ENCODE data around the gene PPP2R2C.
A peak's percentile ranks its signal among the peaks of the same experiment; 100 is the strongest.

PPP2R2C gene

DNA sequence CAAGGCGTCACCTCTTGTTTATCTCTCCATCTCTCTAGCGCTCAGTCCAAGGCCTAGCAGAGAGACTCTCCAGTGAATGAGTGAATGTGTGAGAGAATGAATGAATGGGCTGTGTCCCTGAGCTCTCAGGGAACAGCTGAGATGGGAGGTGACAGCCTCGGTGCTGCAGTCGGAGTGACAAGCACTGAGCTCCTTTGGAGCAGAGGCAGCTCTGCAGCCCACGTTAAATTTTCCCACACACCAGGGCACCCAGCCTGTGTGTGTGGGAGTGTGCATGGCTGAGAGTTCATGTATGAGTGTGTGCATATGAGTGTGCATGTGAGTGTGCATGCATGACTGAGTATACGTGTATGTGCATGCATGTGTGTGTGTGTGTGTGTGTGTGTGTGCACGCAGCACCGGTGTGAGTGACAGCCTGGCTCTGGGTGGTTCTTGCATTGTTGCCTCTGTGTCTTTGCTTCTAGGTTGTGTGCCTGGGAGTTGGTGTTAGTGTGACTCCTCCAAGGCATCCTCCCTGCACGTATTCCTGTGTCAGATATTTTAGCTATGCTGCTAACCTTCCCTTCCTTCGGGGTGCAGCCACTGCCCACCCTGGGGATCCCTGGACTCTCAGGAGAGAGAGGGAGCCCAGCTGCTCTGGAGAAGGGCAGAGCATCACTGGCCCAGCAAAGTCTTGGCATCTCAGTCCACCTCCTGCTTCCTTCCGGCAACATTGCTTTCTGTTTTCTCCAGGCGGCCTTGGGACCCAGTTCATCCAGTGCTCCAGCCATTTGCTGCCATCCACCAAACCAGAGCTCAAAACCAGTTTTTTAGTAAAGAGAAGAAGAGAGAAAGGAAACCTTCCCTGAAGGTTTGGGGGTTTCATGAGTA, 98.6 kb downstream of the PPP2R2C start:
- no peak overlapping the region for H3K4me3 ChIP-seq (ENCODE audit: low read depth, low read length)
- DNase-seq (ENCODE audit: low read depth): no peak
- TF ChIP-seq CTCF (IDR thresholded peaks at IDR 0.05; ENCODE audit: low read depth, low read length, missing control alignments): no peak

GRCh38 chr4:6372649-6373525, 99.5 kb downstream of the PPP2R2C start:
- H3K4me3 ChIP-seq (ENCODE audit: low read depth, low read length): no peak overlapping the region
- no peak for TF ChIP-seq CTCF (IDR thresholded peaks at IDR 0.05; ENCODE audit: low read depth, low read length, missing control alignments)
- DNase-seq (ENCODE audit: low read depth): peak; percentile 25

DNA sequence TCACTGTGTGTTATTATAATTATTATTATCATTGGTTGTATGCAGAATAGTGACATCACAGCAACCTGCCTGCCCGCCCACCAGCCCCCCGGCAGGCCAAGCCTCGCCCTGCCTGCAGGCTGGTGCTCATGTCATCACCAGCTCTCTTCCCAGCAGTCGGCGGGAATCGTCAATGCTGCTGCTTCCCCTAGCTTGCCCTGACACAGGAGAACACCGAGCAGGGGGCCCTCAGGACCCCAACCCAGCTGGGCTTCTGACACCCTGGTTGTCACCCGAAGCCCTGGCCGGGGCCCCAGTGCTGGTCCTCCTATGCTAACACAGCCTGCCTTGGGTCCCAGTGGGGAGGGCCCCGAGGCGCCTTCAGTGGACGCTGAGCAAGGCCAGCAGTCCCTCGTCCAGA, 100.6 kb downstream of the PPP2R2C start:
- no peak for DNase-seq (ENCODE audit: low read depth)
- no peak overlapping the region for H3K4me3 ChIP-seq (ENCODE audit: low read depth, low read length)
- TF ChIP-seq CTCF (IDR thresholded peaks at IDR 0.05; ENCODE audit: low read depth, low read length, missing control alignments): no peak

DNA sequence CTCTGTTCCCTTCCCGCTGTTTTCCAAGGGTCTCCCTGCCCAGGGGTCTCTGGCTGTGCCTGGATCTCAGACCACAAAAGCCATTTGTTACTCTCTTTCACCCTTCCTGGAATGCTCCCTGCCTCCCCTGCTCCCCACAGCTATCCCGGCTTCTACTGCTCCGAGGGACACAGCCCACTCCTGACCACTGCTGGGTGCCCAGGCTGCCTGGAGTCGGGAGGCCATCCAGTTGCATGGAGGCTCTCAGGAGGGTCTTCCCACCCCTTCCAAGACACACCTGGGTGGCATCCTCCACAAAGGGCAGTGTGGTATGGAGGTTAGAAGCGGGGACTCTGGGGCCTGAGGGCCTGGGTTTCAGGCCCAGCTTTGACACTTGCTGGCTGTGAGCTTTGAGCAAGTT, 101.1 kb downstream of the PPP2R2C start:
- no peak for TF ChIP-seq CTCF (IDR thresholded peaks at IDR 0.05; ENCODE audit: low read depth, low read length, missing control alignments)
- DNase-seq (ENCODE audit: low read depth): no peak
- no peak overlapping the region for H3K4me3 ChIP-seq (ENCODE audit: low read depth, low read length)

GRCh38 chr4:6369924-6370645, 102.3 kb downstream of the PPP2R2C start:
- H3K4me3 ChIP-seq (ENCODE audit: low read depth, low read length): no peak overlapping the region
- DNase-seq (ENCODE audit: low read depth): no peak
- peak; percentile 7 for TF ChIP-seq CTCF (IDR thresholded peaks at IDR 0.05; ENCODE audit: low read depth, low read length, missing control alignments)

GRCh38 chr4:6369511-6369910, 102.9 kb downstream of the PPP2R2C start:
- DNase-seq (ENCODE audit: low read depth): no peak
- H3K4me3 ChIP-seq (ENCODE audit: low read depth, low read length): no peak overlapping the region
- no peak for TF ChIP-seq CTCF (IDR thresholded peaks at IDR 0.05; ENCODE audit: low read depth, low read length, missing control alignments)
